NCI-H2196 (cell line): ENCODE data around the gene RNF144A.

Source experiments
- DNase-seq: peaks from one replicate; lab custom pipeline; 2025; ENCODE audit not compliant: unreplicated experiment; lab: John Stamatoyannopoulos, UW

The RNF144A gene

DNA sequence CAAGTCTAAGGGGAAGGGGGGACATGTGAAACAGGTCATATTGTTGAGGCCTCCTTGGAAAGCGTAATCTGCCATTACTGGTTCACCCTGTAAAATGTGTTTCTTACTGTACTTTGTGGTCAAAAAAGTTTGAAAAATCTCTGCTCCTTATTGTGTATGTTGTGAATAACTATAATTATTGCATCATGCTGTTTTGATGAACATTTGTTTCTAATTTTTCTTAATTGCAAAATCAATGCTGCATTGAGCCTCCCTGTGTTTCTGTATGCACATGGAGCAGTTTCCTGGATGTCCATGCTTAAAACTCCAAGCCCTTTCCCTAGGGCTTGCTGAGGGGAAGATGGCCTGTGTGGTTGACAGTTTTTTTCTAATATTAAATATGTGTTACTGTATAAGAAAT, 158.6 kb downstream of the RNF144A start:
- DNase-seq, result no peak

GRCh38 chr2:7077660-7078267, 160.6 kb downstream of the RNF144A start:
- no peak for DNase-seq

DNA sequence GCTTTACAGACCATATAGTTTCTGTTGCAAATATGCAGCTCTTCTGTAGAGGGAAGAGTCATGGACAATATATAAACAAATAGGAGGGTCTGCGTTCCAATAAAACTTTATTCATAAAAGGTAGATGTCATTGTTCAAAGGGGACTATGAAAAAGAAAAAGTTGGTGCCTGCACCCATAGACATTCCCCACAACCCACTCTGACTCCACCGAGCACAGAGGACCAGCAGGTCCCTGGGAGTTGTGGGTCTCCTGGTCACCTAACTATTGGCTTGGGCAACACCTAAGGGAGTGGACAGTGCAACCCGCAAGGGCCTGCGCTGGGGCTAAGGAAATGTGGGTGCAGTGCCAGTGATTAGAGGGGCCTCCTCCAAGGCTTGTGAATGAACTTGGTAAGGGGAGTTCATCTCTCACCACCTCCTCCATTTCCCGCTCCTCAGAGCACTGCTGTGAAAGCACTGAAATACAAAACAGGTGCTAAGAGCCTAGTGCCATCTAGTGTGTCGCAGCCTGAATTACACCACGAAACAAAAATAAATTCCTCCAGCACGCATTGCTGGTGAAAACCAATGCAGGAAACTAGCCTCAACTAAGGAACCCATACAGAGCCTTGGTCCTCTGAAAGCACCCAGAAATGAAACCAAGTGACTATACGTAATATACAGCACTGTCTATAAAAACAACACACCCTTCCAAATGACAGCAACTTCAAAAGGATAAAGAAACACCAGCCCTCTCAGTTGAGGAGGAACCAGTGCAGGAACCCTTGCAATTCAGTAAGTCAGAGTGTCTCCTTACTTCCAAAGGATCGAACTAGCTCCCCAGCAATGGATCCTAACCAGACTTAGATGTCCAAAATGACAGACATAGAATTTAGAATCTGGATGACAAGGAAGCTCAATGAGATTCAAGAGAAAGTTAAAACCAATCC, 166.6 kb downstream of the RNF144A start:
- DNase-seq, result peak; percentile 17

DNA sequence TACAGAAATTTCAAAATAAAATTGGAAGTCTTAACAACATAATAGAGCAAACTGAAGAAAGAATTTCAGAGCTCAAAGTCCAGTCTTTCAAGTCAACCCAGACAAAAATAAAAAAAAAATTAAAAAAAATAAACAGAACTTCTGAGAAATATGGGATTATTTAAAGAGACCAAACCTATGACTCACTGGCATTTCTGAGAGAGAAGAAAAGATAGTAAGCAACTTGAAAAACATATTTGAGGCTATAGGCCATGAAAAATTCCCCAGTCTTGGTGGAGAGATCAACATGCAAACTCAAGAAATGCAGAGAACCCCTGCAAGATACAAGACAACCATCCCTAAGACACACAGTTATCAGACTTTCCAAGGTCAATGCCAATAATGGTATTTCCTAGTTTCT, 167.4 kb downstream of the RNF144A start:
- DNase-seq, result no peak

GRCh38 chr2:7089284-7089683, 172.1 kb downstream of the RNF144A start:
- DNase-seq, result no peak

GRCh38 chr2:7089898-7090510, 172.8 kb downstream of the RNF144A start:
- no peak for DNase-seq

DNA sequence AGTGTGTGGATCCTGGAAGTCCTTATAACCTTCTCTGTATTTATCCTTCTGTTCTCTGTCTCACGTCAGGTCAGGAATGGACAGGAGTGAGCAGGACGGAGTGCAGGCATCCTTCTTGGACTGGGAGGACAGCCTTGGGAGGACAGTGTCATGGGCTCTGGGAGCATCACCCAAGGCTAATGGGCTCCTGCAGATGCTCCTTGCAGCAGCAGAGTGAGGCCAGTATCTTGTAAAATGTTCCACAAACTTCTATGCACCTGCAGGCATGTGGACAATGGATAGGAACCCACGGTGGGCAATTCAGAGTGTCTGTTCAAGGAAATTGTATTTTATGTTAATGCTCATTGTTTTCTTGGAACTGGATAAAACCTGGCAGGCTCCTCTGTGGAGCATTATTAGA, 176.2 kb downstream of the RNF144A start:
- DNase-seq, result no peak
